Neural cell (in vitro differentiated cells): ENCODE data around the gene GPATCH4. TPM values are rescaled to one million over a fixed set of nuclear protein-coding genes. Genes with fewer than 3 reads are reported as not detected.

Experiments used
- H2AFZ ChIP-seq: fragments of 200-600, 300-800 bp; sonication (generic), shearing (Covaris generic); 2 replicates; pipeline ENCODE4 v1.6.0; 2014; ENCODE audit warnings: low read depth, mild to moderate bottlenecking, antibody characterized with exemption, low read length, moderate library complexity
- H3F3A ChIP-seq: fragments of 200-600 bp; shearing (Covaris generic); 2 replicates; pipeline ENCODE4 v1.6.1; 2016; ENCODE audit warnings: mild to moderate bottlenecking, moderate library complexity, mixed read lengths, antibody characterized with exemption, low read length; ENCODE audit not compliant: insufficient read depth, poor library complexity, severe bottlenecking
- H3K27ac ChIP-seq: fragments of 200-600, 300-800 bp; sonication (generic), shearing (Covaris generic); 2 replicates; pipeline ENCODE4 v1.5.1; 2014; ENCODE audit warnings: mild to moderate bottlenecking, low read length, moderate library complexity
- H3K27me3 ChIP-seq: fragments of 300-800, 200-600 bp; sonication (generic), shearing (Covaris generic); 2 replicates; pipeline ENCODE4 v1.6.0; 2014; ENCODE audit warnings: mild to moderate bottlenecking, low read depth, low read length, moderate library complexity; ENCODE audit not compliant: insufficient read depth
- H3K36me3 ChIP-seq: fragments of 300-800, 200-600 bp; sonication (generic), shearing (Covaris generic); 2 replicates; pipeline ENCODE4 v1.5.1; 2014; ENCODE audit warnings: mild to moderate bottlenecking, antibody characterized with exemption, low read length, moderate library complexity; ENCODE audit not compliant: insufficient read depth
- H3K4me2 ChIP-seq: fragments of 300-800, 200-600 bp; sonication (generic), shearing (Covaris generic); 2 replicates; pipeline ENCODE4 v1.6.0; 2014; ENCODE audit warnings: mild to moderate bottlenecking, low read length
- H3K4me3 ChIP-seq: fragments of 300-800, 200-600 bp; sonication (generic), shearing (Covaris generic); 2 replicates; pipeline ENCODE4 v1.5.1; 2014; ENCODE audit warnings: mild to moderate bottlenecking, low read length, moderate library complexity
- H3K79me2 ChIP-seq: fragments of 200-600 bp; shearing (Covaris generic); replicated peaks from 2 replicates; pipeline ENCODE4 v1.6.0; 2014; ENCODE audit warnings: mild to moderate bottlenecking, low read length, moderate library complexity; ENCODE audit not compliant: insufficient read depth
- H3K9ac ChIP-seq: fragments of 300-800, 200-600 bp; sonication (generic), shearing (Covaris generic); 2 replicates; pipeline ENCODE4 v1.6.1; 2016; ENCODE audit warnings: mild to moderate bottlenecking, low read length, mixed read lengths
- H3K9me2 ChIP-seq: fragments of 200-600 bp; shearing (Covaris generic); 2 replicates; pipeline ENCODE4 v1.6.1; 2016; ENCODE audit warnings: mild to moderate bottlenecking, low read length, mixed read lengths; ENCODE audit not compliant: insufficient read depth
- H3K9me3 ChIP-seq: fragments of 200-600, 300-800 bp; sonication (generic), shearing (Covaris generic); 2 replicates; pipeline ENCODE4 v1.6.1; 2016; ENCODE audit warnings: mild to moderate bottlenecking, mixed run types, low read length, moderate library complexity, mixed read lengths
- H4K20me1 ChIP-seq: fragments of 200-600 bp; shearing (Covaris generic); 2 replicates; pipeline ENCODE4 v1.6.1; 2016; ENCODE audit warnings: mild to moderate bottlenecking, mixed run types; ENCODE audit not compliant: insufficient read depth
- CTCF ChIP-seq: fragments of 450-650 bp; IDR thresholded peaks from 2 replicates; pipeline ENCODE4 v1.5.1; 2014; ENCODE audit warnings: antibody characterized with exemption, mild to moderate bottlenecking, moderate library complexity; ENCODE audit not compliant: poor library complexity, severe bottlenecking
- EP300 ChIP-seq: fragments of 450-650 bp; conservative IDR thresholded peaks from 2 replicates; pipeline ENCODE4 v1.6.1; 2014; ENCODE audit warnings: antibody characterized with exemption, mild to moderate bottlenecking, moderate library complexity; ENCODE audit not compliant: poor library complexity, severe bottlenecking
- EZH2 ChIP-seq: fragments of 200-600, 300-800 bp; shearing (Covaris generic), sonication (generic); IDR thresholded peaks from 2 replicates; pipeline ENCODE4 v1.6.1; 2014; ENCODE audit warnings: antibody characterized with exemption, low read length, borderline replicate concordance, mild to moderate bottlenecking; ENCODE audit not compliant: insufficient read depth, poor library complexity, severe bottlenecking
- MXI1 ChIP-seq: fragments of 450-650 bp; conservative IDR thresholded peaks from 2 replicates; pipeline ENCODE4 v1.6.1; 2014; ENCODE audit warnings: antibody characterized with exemption, mild to moderate bottlenecking; ENCODE audit not compliant: poor library complexity, severe bottlenecking
- POLR2AphosphoS5 ChIP-seq: IDR thresholded peaks from 2 replicates; pipeline ENCODE4 v1.6.1; 2012
- RAD21 ChIP-seq: fragments of 450-650 bp; conservative IDR thresholded peaks from 2 replicates; pipeline ENCODE4 v1.6.1; 2014; ENCODE audit warnings: antibody characterized with exemption, mild to moderate bottlenecking, moderate library complexity
- REST ChIP-seq: IDR thresholded peaks from 2 replicates; pipeline ENCODE4 v1.6.1; 2012; ENCODE audit warnings: borderline replicate concordance
- SMC3 ChIP-seq: fragments of 450-650 bp; conservative IDR thresholded peaks from 2 replicates; pipeline ENCODE4 v1.6.1; 2014; ENCODE audit warnings: antibody characterized with exemption, mild to moderate bottlenecking, moderate library complexity; ENCODE audit not compliant: poor library complexity
- TAF1 ChIP-seq: IDR thresholded peaks from 2 replicates; pipeline ENCODE4 v1.6.1; 2012; ENCODE audit warnings: low read depth
- polyA minus RNA-seq: library from RNA; depleted of rRNA, polyadenylated mRNA; stranded (reverse); fragments of >200 nt; gene quantifications from 2 replicates; pipeline ENCODE4 v1.2.3, GENCODE V29; 2014
- polyA plus RNA-seq: library from polyadenylated mRNA; depleted of rRNA; stranded (reverse); fragments of >200 nt; gene quantifications from 2 replicates; pipeline ENCODE4 v1.2.3, GENCODE V29; 2014

The GPATCH4 gene
- polyA plus RNA-seq (1.3 and 3.9 TPM in 2 replicates), polyA minus RNA-seq (3.2 and 5.2 TPM in 2 replicates)

GRCh38 chr1:156601122-156601830 lies at the start of gene GPATCH4:
Gene GPATCH4, minus strand, starts transcription at chr1:156601479.
- H3K36me3 ChIP-seq = no peaks in the 10 kb centered on the region
- H3K9me3 ChIP-seq = no peaks in the 10 kb centered on the region
- no peaks in the 10 kb centered on the region for H3K27me3 ChIP-seq
- no peaks in the 10 kb centered on the region for H3K79me2 ChIP-seq
- TF ChIP-seq EZH2 = no peak
- TF ChIP-seq MXI1 = peak; percentile 100
- peak; percentile 56 for TF ChIP-seq SMC3
- TF ChIP-seq CTCF = peak; percentile 11
- TF ChIP-seq RAD21 = peak; percentile 30
- peak; percentile 28 for TF ChIP-seq TAF1
- TF ChIP-seq REST = peak; percentile 22
- TF ChIP-seq EP300 = peak; percentile 18
- TF ChIP-seq POLR2AphosphoS5 = no peak
- peak within 1 kb of the TSS; percentile 65 for H2AFZ ChIP-seq
- no peaks in the 10 kb centered on the region for H3K9me2 ChIP-seq
- peak within 1 kb of the TSS; percentile 68 for H3K9ac ChIP-seq
- no peaks in the 10 kb centered on the region for H4K20me1 ChIP-seq
- no peaks in the 10 kb centered on the region for H3F3A ChIP-seq
- H3K27ac ChIP-seq = peak within 1 kb of the TSS; percentile 69
- peak within 1 kb of the TSS; percentile 75 for H3K4me3 ChIP-seq
- H3K4me2 ChIP-seq = peak within 1 kb of the TSS; percentile 93

GRCh38 chr1:156648951-156649350 lies 47.7 kb upstream of the GPATCH4 start:
- Histone ChIP-seq H3K4me3 (no peak overlapping the region), H3K27ac (no peak overlapping the region), H4K20me1 (no peaks in the 10 kb centered on the region), H3K9me2 (no peaks in the 10 kb centered on the region), H3K9ac (no peak overlapping the region), H3K27me3 (peaks cover 57% of the 10 kb centered on the region), H3K79me2 (no peaks in the 10 kb centered on the region), H2AFZ (no peak overlapping the region), H3K4me2 (no peak overlapping the region), H3F3A (no peaks in the 10 kb centered on the region), H3K36me3 (no peaks in the 10 kb centered on the region), H3K9me3 (no peaks in the 10 kb centered on the region)
- no peak for TF ChIP-seq EZH2
- TF ChIP-seq MXI1 = no peak
- no peak for TF ChIP-seq RAD21
- TF ChIP-seq REST = no peak
- TF ChIP-seq CTCF = no peak
- TF ChIP-seq SMC3 = no peak
- TF ChIP-seq EP300 = no peak
- no peak for TF ChIP-seq TAF1
- no peak for TF ChIP-seq POLR2AphosphoS5
